OCI-LY7 (cell line): ENCODE data around the gene RNF111. TPM values are rescaled to one million over a fixed set of nuclear protein-coding genes. Genes with fewer than 3 reads are reported as not detected.

ENCODE experiments used
- BruUV-seq: library from RNA; stranded (reverse); fragments of 400-500 nt; replicated peaks from 2 replicates; lab custom pipeline; 2021; lab: Mats Ljungman, UMichigan
- CTCF ChIA-PET: fragments of 300-600 bp; sonication (Branson Sonifier 250); formaldehyde crosslinking; loops from one replicate; lab custom pipeline; 2022; ENCODE audit warnings: antibody characterized with exemption; ENCODE audit not compliant: unreplicated experiment; lab: Charles Lee
- POLR2A ChIA-PET: fragments of 300-600 bp; sonication (Branson Sonifier 250); formaldehyde crosslinking; loops from one replicate; lab custom pipeline; 2022; ENCODE audit warnings: antibody characterized with exemption; lab: Charles Lee
- DNase-seq: peaks from one replicate; pipeline ENCODE4 v3.0.0-alpha.2; 2015; ENCODE audit warnings: low spot score
- H2AFZ ChIP-seq: fragments of 200-600 bp; sonication (generic), shearing (Covaris generic); 2 replicates; pipeline ENCODE4 v1.6.1; 2014; ENCODE audit warnings: mild to moderate bottlenecking, antibody characterized with exemption, low read length, moderate library complexity
- H3K27ac ChIP-seq: fragments of 200-600 bp; sonication (generic); 2 replicates; pipeline ENCODE4 v1.5.1; 2014; ENCODE audit warnings: mixed run types, low read depth, mild to moderate bottlenecking, moderate library complexity, low read length, inconsistent platforms; ENCODE audit not compliant: poor library complexity, severe bottlenecking
- H3K36me3 ChIP-seq: fragments of 200-600 bp; sonication (generic); 2 replicates; pipeline ENCODE4 v1.6.1; 2014; ENCODE audit warnings: mild to moderate bottlenecking, antibody characterized with exemption, low read length, moderate library complexity, mixed read lengths; ENCODE audit not compliant: insufficient read depth
- H3K4me1 ChIP-seq: fragments of 200-600 bp; sonication (generic); 2 replicates; pipeline ENCODE4 v1.5.1; 2014; ENCODE audit warnings: mild to moderate bottlenecking, low read length; ENCODE audit not compliant: insufficient read depth, poor library complexity, severe bottlenecking
- H3K4me2 ChIP-seq: fragments of 200-600 bp; sonication (generic); 2 replicates; pipeline ENCODE4 v1.6.1; 2014; ENCODE audit warnings: mild to moderate bottlenecking, low read length
- H3K4me3 ChIP-seq: fragments of 200-600 bp; sonication (generic); 2 replicates; pipeline ENCODE4 v1.5.1; 2014; ENCODE audit warnings: mild to moderate bottlenecking, low read depth, low read length; ENCODE audit not compliant: poor library complexity, severe bottlenecking
- H3K79me2 ChIP-seq: fragments of 200-600 bp; sonication (generic); 2 replicates; pipeline ENCODE4 v1.6.1; 2016; ENCODE audit warnings: low read depth, mild to moderate bottlenecking, low read length, moderate library complexity, mixed read lengths; ENCODE audit not compliant: insufficient read depth
- H3K9me2 ChIP-seq: fragments of 200-600 bp; sonication (generic); 2 replicates; pipeline ENCODE4 v1.6.1; 2016; ENCODE audit warnings: mild to moderate bottlenecking, low read length, mixed read lengths; ENCODE audit not compliant: insufficient read depth
- H3K9me3 ChIP-seq: fragments of 200-600 bp; sonication (generic); 2 replicates; pipeline ENCODE4 v1.6.1; 2014; ENCODE audit warnings: mild to moderate bottlenecking, mixed run types, low read length, mixed read lengths
- H4K20me1 ChIP-seq: fragments of 200-600 bp; sonication (generic); 2 replicates; pipeline ENCODE4 v1.6.1; 2014; ENCODE audit warnings: mild to moderate bottlenecking, antibody characterized with exemption, low read length, moderate library complexity, mixed read lengths; ENCODE audit not compliant: insufficient read depth
- EZH2phosphoT487 ChIP-seq: fragments of 200-600 bp; sonication (generic); IDR thresholded peaks from 2 replicates; pipeline ENCODE4 v1.6.1; 2018; ENCODE audit warnings: low read depth, borderline replicate concordance, mild to moderate bottlenecking, mixed run types, antibody characterized with exemption, low read length, moderate library complexity, mixed read lengths
- intact Hi-C: fragments of 100-400 bp; cut with micrococcal nuclease; formaldehyde crosslinking; loops from one replicate; pipeline ENCODE4 v1.10.0; 2022; ENCODE audit not compliant: unreplicated experiment
- total RNA-seq, 2 experiments: library from RNA; depleted of rRNA in 1 of 2; stranded (reverse); fragments of >200 nt in 1 of 2; shearing (Covaris generic) in 1 of 2; gene quantifications; 2 replicates each; pipeline ENCODE4 v1.2.3, GENCODE V29; 2014 to 2022
- TF ChIP-seq, protein P1 (sequence below): fragments of 200-600 bp; sonication (generic); conservative IDR thresholded peaks from 2 replicates; pipeline ENCODE4 v1.5.1; 2014; ENCODE audit warnings: mild to moderate bottlenecking, antibody characterized with exemption, low read length, moderate library complexity, mixed read lengths

Gene RNF111
- total RNA-seq, 2 experiments from 2014 or later: 19.2 to 42.7 TPM

DNA sequence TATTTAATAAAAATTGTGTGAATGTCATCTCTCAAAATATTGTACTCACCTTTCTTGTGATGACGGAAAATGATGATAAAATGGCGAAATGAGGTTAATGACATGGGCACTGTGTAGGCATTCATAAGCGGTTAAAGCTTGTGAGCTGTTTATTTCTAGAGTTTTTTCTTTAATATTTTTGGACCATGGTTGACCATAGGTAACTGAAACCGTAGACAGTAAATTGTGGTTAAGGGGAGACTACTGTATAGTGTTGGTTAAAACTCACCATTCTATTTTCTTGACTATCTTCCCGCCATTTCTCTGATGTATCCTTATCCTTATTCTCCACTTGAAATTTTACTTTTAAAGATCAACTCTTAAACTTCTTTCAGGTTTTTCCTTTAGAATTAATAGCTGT, 14.5 kb downstream of the RNF111 start:
- Histone ChIP-seq H3K79me2 (peaks cover 98% of the 10 kb centered on the region), H3K9me3 (no peaks in the 10 kb centered on the region), H3K9me2 (no peaks in the 10 kb centered on the region), H3K4me1 (peaks cover 28% of the 10 kb centered on the region), H3K4me3 (no peak overlapping the region), H3K36me3 (peaks cover 59% of the 10 kb centered on the region), H3K4me2 (peak overlapping the region; percentile 5; the same call in 1 of the 2 replicates), H3K27ac (no peak overlapping the region), H4K20me1 (peaks cover 6% of the 10 kb centered on the region; the same call in 1 of the 2 replicates), H2AFZ (no peak overlapping the region)
- DNase-seq: no peak
- ChIA-PET POLR2A (interaction anchor here (0.6 to 1.4 kb wide), 2 partner anchors 10 to 206 kb away, joined by 3 read pairs; no protein-coding TSS in a partner anchor), CTCF (no interaction called here)
- TF ChIP-seq EZH2phosphoT487: no peak
- TF ChIP-seq, protein P1, sequence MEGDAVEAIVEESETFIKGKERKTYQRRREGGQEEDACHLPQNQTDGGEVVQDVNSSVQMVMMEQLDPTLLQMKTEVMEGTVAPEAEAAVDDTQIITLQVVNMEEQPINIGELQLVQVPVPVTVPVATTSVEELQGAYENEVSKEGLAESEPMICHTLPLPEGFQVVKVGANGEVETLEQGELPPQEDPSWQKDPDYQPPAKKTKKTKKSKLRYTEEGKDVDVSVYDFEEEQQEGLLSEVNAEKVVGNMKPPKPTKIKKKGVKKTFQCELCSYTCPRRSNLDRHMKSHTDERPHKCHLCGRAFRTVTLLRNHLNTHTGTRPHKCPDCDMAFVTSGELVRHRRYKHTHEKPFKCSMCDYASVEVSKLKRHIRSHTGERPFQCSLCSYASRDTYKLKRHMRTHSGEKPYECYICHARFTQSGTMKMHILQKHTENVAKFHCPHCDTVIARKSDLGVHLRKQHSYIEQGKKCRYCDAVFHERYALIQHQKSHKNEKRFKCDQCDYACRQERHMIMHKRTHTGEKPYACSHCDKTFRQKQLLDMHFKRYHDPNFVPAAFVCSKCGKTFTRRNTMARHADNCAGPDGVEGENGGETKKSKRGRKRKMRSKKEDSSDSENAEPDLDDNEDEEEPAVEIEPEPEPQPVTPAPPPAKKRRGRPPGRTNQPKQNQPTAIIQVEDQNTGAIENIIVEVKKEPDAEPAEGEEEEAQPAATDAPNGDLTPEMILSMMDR: no peak
- intact Hi-C loops: no loop called here
- no TSS peak for BruUV-seq

DNA sequence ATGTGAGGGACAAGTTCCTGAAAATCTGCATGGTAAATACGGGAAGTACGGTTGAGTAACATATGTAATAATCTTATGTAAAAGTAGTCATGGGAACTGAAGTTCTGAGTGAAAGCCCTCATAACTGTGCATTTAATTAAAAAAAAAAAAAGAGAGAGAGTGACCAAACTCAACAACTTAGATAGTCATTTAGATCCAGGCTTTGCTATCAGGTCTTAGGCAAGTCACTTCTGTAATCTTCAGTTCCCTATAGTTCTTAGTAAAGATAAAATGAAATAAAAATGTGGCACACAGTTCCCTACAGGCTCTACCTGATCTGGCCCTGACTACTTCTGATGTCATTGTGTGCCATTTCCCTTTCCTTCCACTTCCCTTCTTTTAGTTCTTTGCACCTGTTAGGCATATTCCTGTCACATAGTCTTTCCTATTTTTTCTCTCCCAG, 15.0 kb downstream of the RNF111 start:
- H3K4me2 ChIP-seq: peak overlapping the region; percentile 5; the same call in 1 of the 2 replicates
- BruUV-seq: no TSS peak
- peak; percentile 24 for DNase-seq
- no peak for TF ChIP-seq EZH2phosphoT487
- TF ChIP-seq, protein P1: no peak
- intact Hi-C loops: no loop called here
- no peak overlapping the region for H3K4me3 ChIP-seq
- H3K9me3 ChIP-seq: no peaks in the 10 kb centered on the region
- peaks cover 98% of the 10 kb centered on the region for H3K79me2 ChIP-seq
- ChIA-PET POLR2A (interaction anchor here (0.6 to 1.4 kb wide), 2 partner anchors 11 to 320 kb away, joined by 3 read pairs; no protein-coding TSS in a partner anchor), CTCF (no interaction called here)
- peaks cover 6% of the 10 kb centered on the region; the same call in 1 of the 2 replicates for H4K20me1 ChIP-seq
- H3K27ac ChIP-seq: peak overlapping the region; percentile 1
- H3K4me1 ChIP-seq: peaks cover 28% of the 10 kb centered on the region
- H2AFZ ChIP-seq: no peak overlapping the region
- H3K9me2 ChIP-seq: no peaks in the 10 kb centered on the region
- peaks cover 61% of the 10 kb centered on the region for H3K36me3 ChIP-seq

DNA sequence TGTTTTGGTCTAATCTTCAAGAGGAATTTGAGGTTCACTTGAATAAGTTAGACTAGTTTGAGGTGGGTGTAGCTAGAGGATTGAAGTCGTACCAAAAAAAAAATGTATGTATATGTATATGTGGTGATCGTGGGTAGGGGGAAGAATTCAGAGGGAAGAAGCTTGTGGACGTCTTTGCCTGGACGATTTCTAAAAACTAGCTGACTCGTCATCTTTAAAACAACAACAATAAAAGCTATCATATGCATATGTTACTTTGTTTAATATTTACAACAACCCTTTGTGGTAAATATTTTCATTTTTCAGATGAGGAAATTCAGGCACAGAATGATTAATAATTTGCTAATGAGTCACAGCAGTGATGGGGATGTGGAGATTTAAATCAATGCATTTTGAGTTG, 18.1 kb downstream of the RNF111 start:
- H3K36me3 ChIP-seq: peaks cover 75% of the 10 kb centered on the region
- BruUV-seq: TSS peak; percentile 22
- peaks cover 6% of the 10 kb centered on the region; the same call in 1 of the 2 replicates for H4K20me1 ChIP-seq
- peaks cover 97% of the 10 kb centered on the region for H3K79me2 ChIP-seq
- H3K4me3 ChIP-seq: no peak overlapping the region
- H3K9me3 ChIP-seq: no peaks in the 10 kb centered on the region
- TF ChIP-seq, protein P1: no peak
- no peak for TF ChIP-seq EZH2phosphoT487
- no peak overlapping the region for H3K4me2 ChIP-seq
- H3K27ac ChIP-seq: no peak overlapping the region
- peaks cover 25% of the 10 kb centered on the region for H3K4me1 ChIP-seq
- POLR2A ChIA-PET: no interaction called here
- DNase-seq: no peak
- no peaks in the 10 kb centered on the region for H3K9me2 ChIP-seq
- no peak overlapping the region for H2AFZ ChIP-seq
- intact Hi-C loops: no loop called here
- CTCF ChIA-PET: interaction anchor here (0.6 kb wide), 1 partner anchor 39 kb away, joined by 3 read pairs; no protein-coding TSS in a partner anchor
